ENCODE measurements around the gene NUP188. TPM values are rescaled to one million over a fixed set of nuclear protein-coding genes. Genes with fewer than 3 reads are reported as not detected.

Gene NUP188
- total and polyA plus RNA-seq, 2 of the 4 experiments (the other 2 are of a cell fraction) = 53.0 to 59.1 TPM

DNA sequence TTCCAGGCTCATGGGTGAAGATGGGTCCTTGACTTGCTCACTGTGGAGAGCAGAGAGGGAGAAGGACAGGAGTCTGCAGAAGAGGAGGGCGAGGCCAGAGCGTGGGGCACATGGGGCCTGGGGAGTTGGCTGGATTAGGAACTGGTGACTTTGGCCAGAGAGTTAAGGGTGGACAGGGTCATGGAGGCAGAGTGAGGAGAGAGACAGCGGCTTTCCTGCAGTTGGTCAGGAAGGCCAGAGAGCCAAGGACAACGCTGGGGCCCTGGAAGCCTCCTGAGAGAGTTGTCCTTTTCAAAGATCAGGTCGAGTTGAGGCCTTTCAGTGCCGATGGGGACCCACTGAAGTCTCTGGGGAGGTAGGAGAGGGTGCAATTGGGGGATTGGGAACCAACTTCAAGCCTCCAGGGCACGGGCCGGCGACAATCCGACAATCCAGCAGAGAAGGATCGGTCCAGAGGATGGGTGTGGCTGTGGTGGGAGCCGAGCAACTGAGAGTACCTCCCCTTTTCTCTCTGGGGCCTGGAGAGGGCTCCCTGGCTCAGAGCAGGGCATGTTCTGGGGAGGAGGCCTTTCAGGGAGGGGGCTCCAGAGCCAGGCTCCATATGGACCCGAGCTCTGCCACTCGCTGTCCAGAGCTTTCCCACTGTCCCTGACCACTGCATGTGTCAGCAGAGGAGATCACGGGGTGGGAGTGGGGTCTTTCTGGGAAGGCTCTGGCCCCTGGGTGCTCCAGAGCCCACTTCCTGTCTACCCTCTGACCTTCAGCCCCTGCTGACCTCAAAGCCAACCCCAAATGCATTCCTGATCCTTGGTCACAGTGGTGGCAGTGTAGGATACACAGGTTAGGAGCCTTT is 34.2 kb upstream of the NUP188 start:
- in situ Hi-C loops (cut with MboI; ENCODE audit: low sequenced_read_pairs) = no loop called here
- no peak overlapping the region; the same call in 1 of the 2 replicates for H3K4me2 ChIP-seq (ENCODE audit: low read depth, low read length)

More for the DNA sequence above, 34.2 kb upstream of the NUP188 start:
- DNase-seq (no peak), ATAC-seq (ENCODE audit: low read depth) (no peak)
- peak overlapping the region; percentile 82 for H3K18ac ChIP-seq (ENCODE audit: low read depth, low read length)
- H3K14ac ChIP-seq (replicated peaks; ENCODE audit: low read depth, low read length) = peak overlapping the region; percentile 99
- H3K4ac ChIP-seq (ENCODE audit: low read depth, low read length) = peak overlapping the region; percentile 99
- peaks cover 30% of the 10 kb centered on the region for H3K4me1 ChIP-seq (ENCODE audit: control insufficient read depth, insufficient read depth, low read length)
- H3K23ac ChIP-seq (ENCODE audit: low read depth, low read length) = peak overlapping the region; percentile 91
- peaks cover 42% of the 10 kb centered on the region for H3K9me1 ChIP-seq (ENCODE audit: insufficient read depth, low read length)
- H2AK9ac ChIP-seq (replicated peaks; ENCODE audit: low read depth, low read length, poor library complexity) = peak overlapping the region; percentile 94
- H4K20me1 ChIP-seq (ENCODE audit: insufficient read depth, low read length) = no peaks in the 10 kb centered on the region; the same call in none of the 2 replicates
- peak overlapping the region; percentile 99 for H2BK120ac ChIP-seq (ENCODE audit: low read depth, low read length)
- dilution Hi-C loops (cut with HindIII; ENCODE audit: low sequenced_read_pairs, unreplicated experiment) = no loop called here
- H4K5ac ChIP-seq (ENCODE audit: low read depth, low read length) = peak overlapping the region; percentile 80
- TF ChIP-seq CHD1 (IDR thresholded peaks at IDR 0.05; ENCODE audit: low read depth, low read length) = no peak
- no peak for TF ChIP-seq BHLHE40 (IDR thresholded peaks at IDR 0.05; ENCODE audit: low read depth, low read length)
- no peak overlapping the region for H3K9ac ChIP-seq (ENCODE audit: low read depth, low read length)
- H2BK20ac ChIP-seq (ENCODE audit: low read depth, low read length) = peak overlapping the region; percentile 98
- ChIA-PET POLR2A (ENCODE audit: unreplicated experiment) (no interaction called here), CTCF (no interaction called here)
- peak overlapping the region; percentile 71 for H3K56ac ChIP-seq (ENCODE audit: extremely low read depth, insufficient read depth, low read length)
- H3K4me3 ChIP-seq (ENCODE audit: insufficient read depth, low read depth, low read length) = no peak overlapping the region
- peak overlapping the region; percentile 46 for H3K27ac ChIP-seq (ENCODE audit: insufficient read depth, low read length)
- no peaks in the 10 kb centered on the region for H3K9me3 ChIP-seq (ENCODE audit: control insufficient read depth, insufficient read depth, low read length)
- WGBS, 2 experiments (ENCODE audit: extremely low coverage in 2 of 2, insufficient read length in 1 of 2) = 93% methylated on average over 6 of the region's 15 CpGs; no CpG with 5 or more reads in 1 of the 2 experiments
- no peaks in the 10 kb centered on the region for H3K27me3 ChIP-seq (ENCODE audit: control insufficient read depth, insufficient read depth, low read length)
- BruUV-seq (replicated peaks) = no TSS peak
- H2AFZ ChIP-seq (replicated peaks; ENCODE audit: low read length, poor library complexity) = peak overlapping the region; percentile 46
- H4K8ac ChIP-seq (ENCODE audit: low read depth in 2 of 2, low read length in 2 of 2) = peak overlapping the region; percentile 90 to 94
- peak overlapping the region; percentile 98 for H4K91ac ChIP-seq (ENCODE audit: insufficient read depth, low read depth, low read length)
- H2AK5ac ChIP-seq (ENCODE audit: low read depth, low read length) = peak overlapping the region; percentile 96
- peak overlapping the region; percentile 99 for H2BK15ac ChIP-seq (ENCODE audit: low read depth, low read length)
- H3K79me1 ChIP-seq (ENCODE audit: low read depth in 1 of 2, low read length in 2 of 2) = peaks cover 41 to 95% of the 10 kb centered on the region in 2 experiments; a peak in 3 of 4 replicates
- H2BK5ac ChIP-seq (ENCODE audit: low read depth, low read length, poor library complexity, severe bottlenecking) = peak overlapping the region; percentile 99
- H3K36me3 ChIP-seq (ENCODE audit: control insufficient read depth, insufficient read depth, low read length) = peaks cover 43% of the 10 kb centered on the region
- intact Hi-C loops (cut with micrococcal nuclease) = no loop called here
